IMR-90 (cell line): Measurements from ENCODE around the gene COG8. TPM values are rescaled to one million over a fixed set of nuclear protein-coding genes. Genes with fewer than 3 reads are reported as not detected.

ENCODE experiments used
- ATAC-seq: fragments of 200-7000 bp; cut with Tn5 transposase; 2 replicates; pipeline ENCODE4 v1.9.1; 2020; ENCODE audit warnings: low read depth, mild to moderate bottlenecking, moderate library complexity
- BruUV-seq: library from RNA; stranded (reverse); fragments of 400-500 nt; replicated peaks from 2 replicates; lab custom pipeline; 2021; lab: Mats Ljungman, UMichigan
- CTCF ChIA-PET: fragments of 300-600 bp; formaldehyde crosslinking; extraction: SDS; loops from one replicate; lab custom pipeline; 2021; ENCODE audit warnings: antibody characterized with exemption; lab: Yijun Ruan, JAX
- POLR2A ChIA-PET: fragments of 300-600 bp; sonication (Branson Sonifier 250); formaldehyde crosslinking; loops from one replicate; lab custom pipeline; 2022; ENCODE audit warnings: antibody characterized with exemption; ENCODE audit not compliant: unreplicated experiment; lab: Charles Lee
- DNase-seq: peaks from one replicate; pipeline ENCODE4 v3.0.0; 2013
- H2AFZ ChIP-seq: replicated peaks from 2 replicates; pipeline ENCODE3; 2013; ENCODE audit warnings: low read length, mild to moderate bottlenecking; ENCODE audit not compliant: poor library complexity
- H2AK5ac ChIP-seq: 2 replicates; pipeline ENCODE4 v1.6.1; 2013; ENCODE audit warnings: low read depth, low read length, inconsistent platforms
- H2AK9ac ChIP-seq: replicated peaks from 2 replicates; pipeline ENCODE3; 2013; ENCODE audit warnings: mild to moderate bottlenecking, low read depth, low read length, moderate library complexity; ENCODE audit not compliant: poor library complexity
- H2BK120ac ChIP-seq: 2 replicates; pipeline ENCODE4 v1.6.1; 2013; ENCODE audit warnings: low read depth, low read length, inconsistent platforms
- H2BK15ac ChIP-seq: 3 replicates; pipeline ENCODE4 v1.6.1; 2013; ENCODE audit warnings: low read depth, low read length, inconsistent platforms
- H2BK20ac ChIP-seq: 2 replicates; pipeline ENCODE4 v1.6.1; 2013; ENCODE audit warnings: low read depth, mild to moderate bottlenecking, inconsistent platforms, low read length, moderate library complexity
- H2BK5ac ChIP-seq: 2 replicates; pipeline ENCODE4 v1.6.1; 2013; ENCODE audit warnings: mild to moderate bottlenecking, low read depth, low read length, inconsistent platforms; ENCODE audit not compliant: poor library complexity, severe bottlenecking
- H3K14ac ChIP-seq: replicated peaks from 2 replicates; pipeline ENCODE4 v1.6.1; 2013; ENCODE audit warnings: low read depth, low read length, inconsistent platforms
- H3K18ac ChIP-seq: 2 replicates; pipeline ENCODE4 v1.6.1; 2013; ENCODE audit warnings: low read depth, low read length, control low read depth
- H3K23ac ChIP-seq: 2 replicates; pipeline ENCODE4 v1.6.1; 2013; ENCODE audit warnings: low read depth, low read length, inconsistent platforms
- H3K27ac ChIP-seq: 2 replicates; pipeline ENCODE4 v1.5.1; 2013; ENCODE audit warnings: mild to moderate bottlenecking, control low read depth, low read length; ENCODE audit not compliant: insufficient read depth
- H3K27me3 ChIP-seq: 2 replicates; pipeline ENCODE4 v1.6.1; 2013; ENCODE audit warnings: low read length; ENCODE audit not compliant: control insufficient read depth, insufficient read depth
- H3K36me3 ChIP-seq: 2 replicates; pipeline ENCODE4 v1.6.1; 2013; ENCODE audit warnings: low read length, mixed read lengths; ENCODE audit not compliant: control insufficient read depth, insufficient read depth
- H3K4ac ChIP-seq: 2 replicates; pipeline ENCODE4 v1.6.1; 2013; ENCODE audit warnings: low read depth, low read length, inconsistent platforms
- H3K4me1 ChIP-seq: 2 replicates; pipeline ENCODE4 v1.6.1; 2013; ENCODE audit warnings: low read length, mixed read lengths; ENCODE audit not compliant: control insufficient read depth, insufficient read depth
- H3K4me2 ChIP-seq: 2 replicates; pipeline ENCODE4 v1.6.1; 2013; ENCODE audit warnings: low read depth, mild to moderate bottlenecking, control low read depth, low read length, moderate library complexity
- H3K4me3 ChIP-seq: 2 replicates; pipeline ENCODE4 v1.5.1; 2013; ENCODE audit warnings: low read depth, mild to moderate bottlenecking, control low read depth, low read length, moderate library complexity; ENCODE audit not compliant: insufficient read depth
- H3K56ac ChIP-seq: 2 replicates; pipeline ENCODE4 v1.6.1; 2013; ENCODE audit warnings: low read length, inconsistent platforms; ENCODE audit not compliant: insufficient read depth; ENCODE audit errors: extremely low read depth
- H3K79me1 ChIP-seq, 2 experiments: 2 replicates each; pipeline ENCODE4 v1.6.1; 2013; ENCODE audit warnings: low read length in 2 of 2, inconsistent platforms in 1 of 2, low read depth in 1 of 2
- H3K9ac ChIP-seq: 2 replicates; pipeline ENCODE4 v1.6.1; 2013; ENCODE audit warnings: low read depth, low read length, control low read depth
- H3K9me1 ChIP-seq: 2 replicates; pipeline ENCODE4 v1.6.1; 2013; ENCODE audit warnings: low read length, inconsistent platforms; ENCODE audit not compliant: insufficient read depth
- H3K9me3 ChIP-seq: 2 replicates; pipeline ENCODE4 v1.6.1; 2013; ENCODE audit warnings: low read length; ENCODE audit not compliant: control insufficient read depth, insufficient read depth
- H4K20me1 ChIP-seq: 2 replicates; pipeline ENCODE4 v1.6.1; 2013; ENCODE audit warnings: low read length, inconsistent platforms; ENCODE audit not compliant: insufficient read depth
- H4K5ac ChIP-seq: 2 replicates; pipeline ENCODE4 v1.6.1; 2013; ENCODE audit warnings: mild to moderate bottlenecking, low read depth, low read length, control low read depth
- H4K8ac ChIP-seq, 2 experiments: 2 replicates each; pipeline ENCODE4 v1.6.1; 2013; ENCODE audit warnings: low read depth in 2 of 2, low read length in 2 of 2, control low read depth in 1 of 2, inconsistent platforms in 1 of 2
- H4K91ac ChIP-seq: 2 replicates; pipeline ENCODE4 v1.6.1; 2013; ENCODE audit warnings: low read depth, low read length, inconsistent platforms; ENCODE audit not compliant: insufficient read depth
- BHLHE40 ChIP-seq: fragments of 150-350 bp; IDR thresholded peaks from 2 replicates; pipeline ENCODE4 v1.6.1; 2016; ENCODE audit warnings: mild to moderate bottlenecking, low read depth, low read length
- CEBPB ChIP-seq: IDR thresholded peaks from 2 replicates; pipeline ENCODE4 v1.6.1; 2012; ENCODE audit warnings: low read depth, low read length, improper control_type of control experiment
- CHD1 ChIP-seq: IDR thresholded peaks from 2 replicates; pipeline ENCODE4 v1.6.1; 2012; ENCODE audit warnings: low read depth, low read length, improper control_type of control experiment
- CTCF ChIP-seq: conservative IDR thresholded peaks from 2 replicates; pipeline ENCODE4 v1.5.1; 2012; ENCODE audit warnings: mild to moderate bottlenecking, low read depth, low read length, improper control_type of control experiment
- ELK1 ChIP-seq: fragments of 150-350 bp; IDR thresholded peaks from 2 replicates; pipeline ENCODE4 v1.6.1; 2016; ENCODE audit warnings: low read depth, mild to moderate bottlenecking, low read length, moderate library complexity, borderline replicate concordance
- FOS ChIP-seq: fragments of 150-350 bp; IDR thresholded peaks from 2 replicates; pipeline ENCODE4 v1.6.1; 2016; ENCODE audit warnings: low read depth, low read length
- MAFK ChIP-seq: IDR thresholded peaks from 2 replicates; pipeline ENCODE4 v1.6.1; 2012; ENCODE audit warnings: low read depth, low read length, improper control_type of control experiment
- MAZ ChIP-seq: IDR thresholded peaks from 2 replicates; pipeline ENCODE4 v1.6.1; 2012; ENCODE audit warnings: low read depth, mild to moderate bottlenecking, low read length, improper control_type of control experiment, moderate library complexity, borderline replicate concordance
- MXI1 ChIP-seq: IDR thresholded peaks from 2 replicates; pipeline ENCODE4 v1.6.1; 2012; ENCODE audit warnings: low read depth, mild to moderate bottlenecking, low read length, moderate library complexity, borderline replicate concordance
- NFE2L2 ChIP-seq: fragments of 150-350 bp; IDR thresholded peaks from 2 replicates; pipeline ENCODE4 v1.6.1; 2016; ENCODE audit warnings: low read depth, mild to moderate bottlenecking, low read length
- RCOR1 ChIP-seq: IDR thresholded peaks from 2 replicates; pipeline ENCODE4 v1.6.1; 2012; ENCODE audit warnings: mild to moderate bottlenecking, low read length, improper control_type of control experiment; ENCODE audit not compliant: insufficient replicate concordance
- RFX5 ChIP-seq: IDR thresholded peaks from 2 replicates; pipeline ENCODE4 v1.8.0; 2012; ENCODE audit warnings: low read depth, mild to moderate bottlenecking, low read length, moderate library complexity
- SMC3 ChIP-seq: fragments of 150-350 bp; IDR thresholded peaks from 2 replicates; pipeline ENCODE4 v1.6.1; 2016; ENCODE audit warnings: low read depth, mild to moderate bottlenecking, antibody characterized with exemption, low read length, moderate library complexity
- USF2 ChIP-seq: fragments of 150-350 bp; IDR thresholded peaks from 2 replicates; pipeline ENCODE4 v1.6.1; 2017; ENCODE audit warnings: mild to moderate bottlenecking, antibody characterized with exemption, low read length, low read depth
- WGBS, 2 experiments: methylation state at CpG; one replicate each; pipeline versions ENCODE4 v1.1.5 to v1.1.7; 2013; ENCODE audit warnings: missing lambda C conversion rate in 2 of 2; ENCODE audit not compliant: insufficient read length in 1 of 2; ENCODE audit errors: extremely low coverage in 2 of 2; 5-methylcytosine and 5-hydroxymethylcytosine counted together
- dilution Hi-C: fragments of 300-500 bp; cut with HindIII; formaldehyde crosslinking; loops from one replicate; pipeline ENCODE4 v1.14.3; 2018; ENCODE audit warnings: low sequenced_read_pairs; ENCODE audit not compliant: unreplicated experiment
- in situ Hi-C: fragments of 300-500 bp; cut with MboI; formaldehyde crosslinking; loops from 3 replicates; pipeline ENCODE4 v1.14.3; 2019; ENCODE audit warnings: low sequenced_read_pairs, inconsistent platforms, mixed read lengths
- intact Hi-C: fragments of 100-400 bp; cut with micrococcal nuclease; formaldehyde crosslinking; loops from 2 replicates; pipeline ENCODE4 v1.10.0; 2022
- polyA plus RNA-seq, 3 experiments: library from polyadenylated mRNA; depleted of rRNA; stranded (reverse); fragments of >200 nt; gene quantifications; 2 replicates each; pipeline ENCODE4 v1.2.3, GENCODE V29; 2012; ENCODE audit warnings: low replicate concordance in 1 of 3
- total RNA-seq: library from RNA; depleted of rRNA; stranded (reverse); fragments of >200 nt; gene quantifications from 2 replicates; pipeline ENCODE4 v1.2.3, GENCODE V29; 2012

COG8 gene
- total and polyA plus RNA-seq, 2 of the 4 experiments (the other 2 are of a cell fraction), result 23.4 to 26.2 TPM

- Histone ChIP-seq H2BK20ac (no peak overlapping the region), H2AK9ac (peak overlapping the region; percentile 24), H2AK5ac (no peak overlapping the region), H4K8ac (no peak overlapping the region), H3K56ac (no peak overlapping the region), H3K4me2 (no peak overlapping the region), H3K18ac (no peak overlapping the region), H3K23ac (no peak overlapping the region), H4K5ac (no peak overlapping the region), H3K14ac (no peak overlapping the region), H3K36me3 (peaks cover 85% of the 10 kb centered on the region), H3K79me1 (peaks cover 42 to 83% of the 10 kb centered on the region in 2 experiments), H3K4me3 (no peak overlapping the region), H3K27me3 (no peaks in the 10 kb centered on the region), H3K9me3 (no peaks in the 10 kb centered on the region), H3K27ac (no peak overlapping the region), H2AFZ (peak overlapping the region; percentile 32), H3K4ac (no peak overlapping the region), H3K9ac (no peak overlapping the region), H4K20me1 (peaks cover 47% of the 10 kb centered on the region), H2BK15ac (no peak overlapping the region), H2BK5ac (no peak overlapping the region), H3K9me1 (peaks cover 3% of the 10 kb centered on the region; the same call in 1 of the 2 replicates), H4K91ac (no peak overlapping the region), H3K4me1 (no peaks in the 10 kb centered on the region), H2BK120ac (no peak overlapping the region)
- dilution Hi-C loops, result no loop called here
- in situ Hi-C loops, result no loop called here
- ChIA-PET CTCF (no interaction called here), POLR2A (no interaction called here)
- ATAC-seq (no peak), DNase-seq (no peak)
- WGBS, 2 experiments, result 97% methylated on average over 9 of the region's 30 CpGs; no CpG with 5 or more reads in 1 of the 2 experiments
- BruUV-seq, result no TSS peak
- intact Hi-C loops, result no loop called here
- TF ChIP-seq CHD1 (no peak), SMC3 (no peak), BHLHE40 (no peak), USF2 (no peak), MAFK (no peak), CEBPB (no peak), MAZ (no peak), FOS (no peak), MXI1 (no peak), RCOR1 (no peak), NFE2L2 (no peak), CTCF (no peak), ELK1 (no peak), RFX5 (no peak)
These were observed 19.3 kb downstream of the COG8 start for GRCh38 chr16:69319826-69320739.
